Measurements from ENCODE around the gene PLSCR2.
"Not testable (repeated sequence)": the region's sequence is repeated elsewhere in the genome, so short reads cannot be mapped to it uniquely, and the experiment has no call there.

PLSCR2 gene

GRCh38 chr3:146469150-146470017 lies at the start of gene PLSCR2:
TSS of gene PLSCR2 (minus strand) at chr3:146469561. CDS start at chr3:146459904, 9,657 bp downstream.
- DNase-seq (ENCODE audit: low read depth) = peak; percentile 29

- DNase-seq (ENCODE audit: low read depth) = no peak
These were observed 48.5 kb upstream of the PLSCR2 start for GRCh38 chr3:146517684-146518435.

GRCh38 chr3:146513386-146514051 lies 44.2 kb upstream of the PLSCR2 start:
- no peak for DNase-seq (ENCODE audit: low read depth)

GRCh38 chr3:146511402-146512134 lies 42.2 kb upstream of the PLSCR2 start:
- DNase-seq (ENCODE audit: low read depth) = no peak

- DNase-seq (ENCODE audit: low read depth) = no peak
These were observed 38.2 kb upstream of the PLSCR2 start for GRCh38 chr3:146507331-146508120.

GRCh38 chr3:146505516-146505915 lies 36.2 kb upstream of the PLSCR2 start:
- no peak for DNase-seq (ENCODE audit: low read depth)

- no peak for DNase-seq (ENCODE audit: low read depth)
These were observed 35.3 kb upstream of the PLSCR2 start for GRCh38 chr3:146504498-146505197.

GRCh38 chr3:146503461-146504202 lies 34.3 kb upstream of the PLSCR2 start:
- peak; percentile 85 for DNase-seq (ENCODE audit: low read depth)

- no peak for DNase-seq (ENCODE audit: low read depth)
These were observed 33.6 kb upstream of the PLSCR2 start for GRCh38 chr3:146502887-146503460.

GRCh38 chr3:146501752-146502151 lies 32.4 kb upstream of the PLSCR2 start:
- no peak for DNase-seq (ENCODE audit: low read depth)

GRCh38 chr3:146499701-146500100 lies 30.3 kb upstream of the PLSCR2 start:
- no peak for DNase-seq (ENCODE audit: low read depth)

- DNase-seq (ENCODE audit: low read depth) = no peak
These were observed 28.8 kb upstream of the PLSCR2 start for GRCh38 chr3:146498002-146498736.

- DNase-seq (ENCODE audit: low read depth) = not testable (repeated sequence)
These were observed 27.9 kb upstream of the PLSCR2 start for GRCh38 chr3:146497145-146497843.

- no peak for DNase-seq (ENCODE audit: low read depth)
These were observed 27.4 kb upstream of the PLSCR2 start for GRCh38 chr3:146496726-146497125.

GRCh38 chr3:146496251-146496650 lies 26.9 kb upstream of the PLSCR2 start:
- no peak for DNase-seq (ENCODE audit: low read depth)

- DNase-seq (ENCODE audit: low read depth) = peak; percentile 53
These were observed 24.4 kb upstream of the PLSCR2 start for GRCh38 chr3:146493761-146494160.

- DNase-seq (ENCODE audit: low read depth) = peak; percentile 47
These were observed 23.9 kb upstream of the PLSCR2 start for GRCh38 chr3:146493221-146493620.

GRCh38 chr3:146491303-146491702 lies 21.9 kb upstream of the PLSCR2 start:
- no peak for DNase-seq (ENCODE audit: low read depth)

Data from fibroblast of the conjunctiva (primary cell).